Stimulated activated CD4-positive, alpha-beta T cell treated with anti-CD3 and anti-CD28 coated beads, Interleukin-4, amount 100 ng/mL, for 24 hours (primary cell): ENCODE results near the gene SCN2B.
"Not testable (repeated sequence)": the region's sequence is repeated elsewhere in the genome, so short reads cannot be mapped to it uniquely, and the experiment has no call there.

Source experiments
- DNase-seq: peaks from one replicate; pipeline ENCODE4 v3.0.0-alpha.2; 2020

SCN2B gene

GRCh38 chr11:118206391-118207031 lies 30.1 kb upstream of the SCN2B start:
- DNase-seq, result no peak

DNA sequence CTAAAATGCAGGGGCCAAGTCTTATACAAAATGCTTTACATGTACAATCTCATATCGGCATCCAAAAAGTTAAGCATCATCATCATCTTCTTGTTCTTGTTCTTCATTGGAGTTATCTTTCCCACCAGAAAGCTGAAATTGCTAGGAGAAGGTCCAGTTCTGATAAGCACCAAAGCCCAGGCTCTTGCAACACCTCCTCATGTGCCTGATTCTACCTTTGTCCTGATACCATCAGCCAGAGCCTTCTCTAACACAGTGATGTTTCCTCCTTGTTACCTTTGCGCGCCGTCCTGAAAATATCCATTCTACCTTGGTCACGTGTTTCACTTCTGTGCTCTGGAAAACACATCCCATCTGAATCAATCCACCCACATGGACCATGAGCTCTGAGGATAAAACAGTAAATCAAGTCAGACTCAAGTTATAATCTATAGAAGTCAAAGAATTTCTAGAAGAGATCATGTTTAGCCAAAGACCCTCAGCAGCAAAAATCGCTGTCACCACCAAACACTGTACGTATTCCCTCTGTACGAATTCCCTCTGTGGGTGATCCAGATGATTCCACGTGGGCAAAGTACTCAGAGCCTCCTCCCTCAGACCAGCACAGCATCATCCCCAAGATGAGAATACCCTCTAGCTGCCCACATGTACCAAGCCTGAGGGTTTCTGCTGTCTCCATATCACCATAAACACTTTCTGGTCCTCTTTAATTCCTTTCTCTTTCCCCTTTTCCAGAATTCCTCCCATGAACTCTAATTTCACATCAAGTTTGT lies 29.4 kb upstream of the SCN2B start:
- no peak for DNase-seq

DNA sequence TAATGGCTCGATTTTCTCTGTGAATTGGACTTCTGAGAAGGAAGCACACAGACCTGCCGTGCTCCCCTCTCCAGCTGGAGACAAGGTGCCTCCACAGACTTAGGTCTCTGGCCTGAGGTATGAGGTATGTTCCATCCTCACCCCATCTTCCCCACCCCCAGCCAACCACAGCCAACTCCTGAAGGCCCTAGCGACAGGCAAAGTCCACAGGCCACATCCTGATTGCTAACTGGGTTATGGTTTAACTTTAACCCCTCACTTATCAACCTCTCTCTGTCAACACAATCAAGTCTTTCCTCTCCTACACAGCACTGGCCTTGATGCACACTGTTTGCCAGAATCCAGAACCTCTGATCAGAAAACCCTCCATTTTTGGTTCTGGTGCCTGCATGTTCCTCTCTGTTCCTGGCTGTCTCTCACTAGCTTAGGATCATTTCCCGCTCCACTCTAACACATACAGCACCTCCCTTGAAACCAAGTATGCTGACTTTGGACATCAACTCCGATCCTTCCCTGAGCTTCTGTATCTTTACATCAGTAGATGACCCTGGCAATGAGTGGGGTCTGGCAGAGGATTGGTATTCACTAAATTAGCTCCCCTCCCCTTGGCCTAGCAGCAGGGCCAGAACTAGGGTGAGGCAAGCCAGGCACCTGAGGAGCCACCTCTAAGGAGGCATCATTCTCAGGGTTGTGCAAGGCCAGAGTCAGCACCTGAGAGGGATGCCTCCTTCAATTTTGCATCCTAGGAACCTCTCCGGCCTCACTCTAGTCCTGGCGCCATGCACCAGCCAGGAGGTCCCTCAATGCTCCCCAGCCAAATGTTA lies 26.4 kb upstream of the SCN2B start:
- peak; percentile 50 for DNase-seq

GRCh38 chr11:118201966-118202365 lies 25.5 kb upstream of the SCN2B start:
- no peak for DNase-seq

- peak; percentile 61 for DNase-seq
Measured at GRCh38 chr11:118200901-118201680, 24.7 kb upstream of the SCN2B start.

GRCh38 chr11:118200497-118200896 lies 24.1 kb upstream of the SCN2B start:
- no peak for DNase-seq

DNA sequence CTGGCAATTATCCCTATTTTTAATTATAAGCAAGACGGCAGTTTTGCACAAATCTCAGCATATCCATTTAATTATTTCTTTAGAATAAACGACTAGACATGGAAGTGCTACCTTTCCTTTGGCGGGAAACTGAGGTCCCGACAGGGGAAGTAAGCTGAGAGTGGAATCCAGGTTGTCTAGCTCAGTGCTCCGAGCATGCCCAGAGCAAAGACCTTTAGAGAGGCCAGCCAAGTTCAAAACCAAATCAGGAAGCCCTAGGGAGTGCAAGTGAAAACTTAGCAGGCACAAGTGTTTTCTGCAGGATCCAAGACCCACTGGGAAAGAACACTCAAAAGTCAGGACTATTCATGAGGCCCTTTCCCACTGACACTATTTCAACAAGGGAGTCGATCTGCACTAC lies 22.7 kb upstream of the SCN2B start:
- DNase-seq, result no peak

DNA sequence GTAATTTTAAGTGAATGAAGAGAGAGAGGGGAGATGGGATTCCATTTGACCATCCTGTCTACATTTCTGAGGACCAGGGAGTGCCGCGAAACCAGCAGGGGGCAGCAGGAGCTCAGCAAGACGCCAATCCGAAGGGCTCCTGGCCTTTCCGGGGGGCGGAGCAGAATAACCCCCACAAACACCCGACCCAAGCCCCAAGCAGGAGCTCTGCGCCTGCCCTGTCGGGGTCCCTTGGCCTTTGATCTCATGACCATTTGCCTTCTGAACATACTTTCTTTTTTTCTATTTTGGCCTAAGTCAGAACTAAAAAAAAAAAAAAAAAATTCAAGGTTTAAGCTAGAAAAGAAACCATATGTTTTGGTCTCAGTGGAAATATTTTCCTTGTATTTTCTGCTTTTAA lies 21.9 kb upstream of the SCN2B start:
- DNase-seq, result peak; percentile 89

- no peak for DNase-seq
Measured at GRCh38 chr11:118194835-118195627, 18.6 kb upstream of the SCN2B start.

DNA sequence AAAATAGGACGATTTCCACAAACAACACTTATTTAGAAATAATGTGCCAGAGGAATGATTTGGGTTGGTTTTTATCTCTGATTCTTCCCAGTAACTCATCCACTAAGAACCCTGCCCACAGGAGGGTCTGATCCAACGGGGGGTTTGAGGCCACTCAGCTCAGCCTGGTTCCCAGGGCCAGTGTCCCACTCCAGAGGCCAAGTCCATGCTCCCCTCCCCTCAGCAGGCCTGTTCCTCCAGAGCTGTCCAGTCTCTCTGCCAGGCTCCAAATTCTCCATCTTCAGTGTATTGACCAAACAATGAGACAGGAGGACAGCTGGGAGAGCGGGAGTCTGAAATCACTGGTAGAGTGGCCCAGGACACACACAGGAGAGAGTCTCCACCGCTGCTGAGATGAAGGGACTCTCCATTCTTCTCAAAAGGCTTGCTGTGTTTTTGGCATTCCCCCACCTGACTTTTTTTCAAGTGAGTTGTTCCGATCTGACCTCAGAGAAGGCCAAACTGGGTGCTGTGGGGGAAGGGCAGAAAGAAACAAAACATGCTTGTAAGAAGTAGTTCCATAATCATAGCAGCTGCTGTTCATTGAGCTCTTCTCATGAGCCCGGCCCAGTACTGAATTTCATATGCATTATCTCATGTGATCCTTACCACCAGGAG lies 17.6 kb upstream of the SCN2B start:
- no peak for DNase-seq

DNA sequence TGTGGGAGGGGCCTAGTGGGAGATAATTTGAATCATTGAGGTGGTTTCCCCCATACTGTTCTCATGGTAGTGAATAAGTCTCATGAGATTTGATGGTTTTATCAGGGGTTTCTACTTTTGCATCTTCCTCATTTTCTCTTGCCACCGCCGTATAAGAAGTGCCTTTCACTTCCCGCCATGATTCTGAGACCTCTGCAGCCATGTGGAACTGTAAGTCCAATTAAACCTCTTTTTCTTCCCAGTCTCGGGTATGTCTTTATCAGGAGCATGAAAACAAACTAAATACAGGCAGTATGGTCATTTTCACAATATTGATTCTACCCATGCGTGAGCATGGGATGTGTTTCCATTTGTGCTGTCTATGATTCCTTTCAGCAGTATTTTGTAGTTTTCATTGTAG lies 16.4 kb upstream of the SCN2B start:
- not testable (repeated sequence) for DNase-seq

DNA sequence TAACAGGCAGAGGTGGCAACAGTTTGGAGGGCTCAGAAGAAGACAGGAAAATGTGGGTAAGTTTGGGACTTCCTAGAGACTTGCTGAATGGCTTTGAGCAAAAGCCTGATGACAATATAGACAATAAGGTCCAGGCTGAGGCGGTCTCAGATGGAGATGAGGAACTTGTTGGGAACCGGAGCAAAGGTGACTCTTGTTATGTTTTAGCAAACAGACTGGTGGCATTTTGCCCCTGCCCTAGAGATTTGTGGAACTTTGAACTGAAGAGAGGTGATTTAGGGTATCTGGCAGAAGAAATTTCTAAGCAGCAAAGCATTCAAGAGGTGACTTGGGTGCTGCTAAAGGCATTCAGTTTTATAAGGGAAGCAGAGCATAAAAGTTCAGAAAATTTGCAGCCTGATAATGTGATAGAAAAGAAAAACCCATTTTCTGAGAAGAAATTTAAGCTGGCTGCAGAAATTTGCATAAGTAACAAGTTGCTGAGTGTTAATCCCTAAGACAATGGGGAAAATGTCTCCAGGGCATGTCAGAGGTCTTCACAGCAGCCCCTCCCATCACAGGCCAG lies 14.6 kb upstream of the SCN2B start:
- DNase-seq, result not testable (repeated sequence)

GRCh38 chr11:118186346-118187107 lies 10.1 kb upstream of the SCN2B start:
- no peak for DNase-seq

- no peak for DNase-seq
Measured at GRCh38 chr11:118184784-118185579, 8.5 kb upstream of the SCN2B start.

DNA sequence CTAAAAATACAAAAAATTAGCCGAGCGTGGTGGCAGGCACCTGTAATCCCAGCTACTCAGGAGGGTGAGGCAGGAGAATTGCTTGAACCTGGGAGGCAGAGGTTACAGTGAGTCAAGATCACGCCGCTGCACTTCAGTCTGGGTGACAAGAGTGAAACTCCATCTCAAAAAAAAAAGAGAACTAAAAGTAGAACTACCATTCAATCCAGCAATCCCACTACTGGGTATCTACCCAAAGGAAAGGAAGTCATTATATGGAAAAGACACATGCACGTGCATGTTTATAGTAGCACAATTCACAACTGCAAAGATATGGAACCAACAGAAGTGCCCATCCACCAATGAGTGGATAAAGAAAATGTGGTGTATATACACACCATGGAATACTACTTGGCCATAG lies 7.3 kb upstream of the SCN2B start:
- not testable (repeated sequence) for DNase-seq

GRCh38 chr11:118180300-118180703 lies 3.9 kb upstream of the SCN2B start:
- no peak for DNase-seq

- no peak for DNase-seq
Measured at GRCh38 chr11:118176778-118177134, 317 bp upstream of the SCN2B start.

GRCh38 chr11:118175031-118175992 lies 1.1 kb downstream of the SCN2B start:
- DNase-seq, result no peak
